Measurements from ENCODE around the gene ACD.

- TF ChIP-seq CTCF (IDR thresholded peaks at IDR 0.05) (no peak), POLR2A (IDR thresholded peaks at IDR 0.05) (no peak)
Measured at GRCh38 chr16:67661101-67661761, 1.2 kb upstream of the ACD start.

Measured in lower leg skin (tissue), 3 donors.